WTC11 (cell line): ENCODE measurements around the gene SOX18. TPM values are rescaled to one million over a fixed set of nuclear protein-coding genes. Genes with fewer than 3 reads are reported as not detected.

Source experiments
- ATAC-seq: fragments of 200-7000 bp; cut with Tn5 transposase; 2 replicates; pipeline ENCODE4 v1.10.0; 2021; ENCODE audit warnings: mild to moderate bottlenecking, moderate library complexity
- CTCF ChIA-PET: fragments of 300-600 bp; sonication (Branson Sonifier 250); formaldehyde crosslinking; loops from one replicate; lab custom pipeline; 2021; ENCODE audit warnings: antibody characterized with exemption; lab: Charles Lee
- POLR2A ChIA-PET: fragments of 350-600 bp; sonication (Branson Sonifier 250); formaldehyde crosslinking; loops from one replicate; lab custom pipeline; 2021; ENCODE audit warnings: antibody characterized with exemption; lab: Charles Lee
- DNase-seq: peaks from one replicate; pipeline ENCODE4 v3.0.0; 2021; ENCODE audit warnings: low spot score
- H3K27ac Mint-ChIP-seq: 2 replicates; pipeline ENCODE4 v1.8.0; 2021; ENCODE audit warnings: mixed read lengths
- H3K27me3 Mint-ChIP-seq: 2 replicates; pipeline ENCODE4 v1.8.0; 2021; ENCODE audit warnings: low read depth, mild to moderate bottlenecking, moderate library complexity, mixed read lengths
- H3K36me3 Mint-ChIP-seq: 2 replicates; pipeline ENCODE4 v1.8.0; 2021; ENCODE audit warnings: mixed read lengths
- H3K4me1 Mint-ChIP-seq: 2 replicates; pipeline ENCODE4 v1.8.0; 2022; ENCODE audit warnings: mixed read lengths
- H3K4me3 Mint-ChIP-seq: 2 replicates; pipeline ENCODE4 v1.8.0; 2021; ENCODE audit warnings: mild to moderate bottlenecking, moderate library complexity, mixed read lengths
- H3K9me3 Mint-ChIP-seq: 2 replicates; pipeline ENCODE4 v1.8.0; 2021; ENCODE audit warnings: mixed read lengths
- ATF1 ChIP-seq: sonication (generic); formaldehyde crosslinking; IDR thresholded peaks from 2 replicates; pipeline ENCODE4 v1.8.1; 2023; ENCODE audit warnings: mild to moderate bottlenecking, moderate library complexity, missing genetic modification reagents
- ELF4 ChIP-seq: sonication (generic); formaldehyde crosslinking; IDR thresholded peaks from 2 replicates; pipeline ENCODE4 v1.8.1; 2022; ENCODE audit warnings: low read depth, mild to moderate bottlenecking, moderate library complexity, missing genetic modification reagents
- GRHL2 ChIP-seq: fragments of 250-450 bp; sonication (Bioruptor Pico); IDR thresholded peaks from 2 replicates; pipeline ENCODE4 v1.8.0; 2022; ENCODE audit warnings: mild to moderate bottlenecking, moderate library complexity; ENCODE audit not compliant: insufficient replicate concordance, severe bottlenecking
- JAZF1 ChIP-seq: fragments of 250-450 bp; sonication (Bioruptor Pico); IDR thresholded peaks from 2 replicates; pipeline ENCODE4 v1.9.0; 2021; ENCODE audit warnings: moderate library complexity, mild to moderate bottlenecking, inconsistent platforms
- NFE2L1 ChIP-seq: sonication (generic); formaldehyde crosslinking; IDR thresholded peaks from 2 replicates; pipeline ENCODE4 v1.8.1; 2023; ENCODE audit warnings: missing genetic modification reagents
- SMAD3 ChIP-seq: sonication (generic); formaldehyde crosslinking; IDR thresholded peaks from 2 replicates; pipeline ENCODE4 v1.8.0; 2022; ENCODE audit warnings: missing genetic modification reagents, mild to moderate bottlenecking, borderline replicate concordance
- SMAD4 ChIP-seq: sonication (generic); formaldehyde crosslinking; IDR thresholded peaks from 2 replicates; pipeline ENCODE4 v1.8.0; 2022; ENCODE audit warnings: mild to moderate bottlenecking, missing genetic modification reagents
- SP1 ChIP-seq: sonication (generic); formaldehyde crosslinking; conservative IDR thresholded peaks from 2 replicates; pipeline ENCODE4 v1.8.1; 2022; ENCODE audit warnings: missing genetic modification reagents
- ZNF263 ChIP-seq: sonication (generic); formaldehyde crosslinking; IDR thresholded peaks from 2 replicates; pipeline ENCODE4 v1.8.1; 2022; ENCODE audit warnings: low read depth, mild to moderate bottlenecking, moderate library complexity, missing genetic modification reagents
- ZNF423 ChIP-seq: fragments of 250-450 bp; sonication (Bioruptor Pico); IDR thresholded peaks from 2 replicates; pipeline ENCODE4 v2.1.2; 2022; ENCODE audit warnings: mild to moderate bottlenecking, moderate library complexity
- total RNA-seq: library from RNA; stranded (reverse); gene quantifications from 3 replicates; pipeline ENCODE4 v1.2.3, GENCODE V29; 2021
- TF ChIP-seq, protein P1 (sequence below): sonication (generic); formaldehyde crosslinking; IDR thresholded peaks from 2 replicates; pipeline ENCODE4 v1.8.1; 2023; ENCODE audit warnings: mild to moderate bottlenecking, moderate library complexity, missing genetic modification reagents
- TF ChIP-seq, protein P2 (sequence below): fragments of 250-450 bp; sonication (Bioruptor Pico); conservative IDR thresholded peaks from 2 replicates; pipeline ENCODE4 v1.9.0; 2021; ENCODE audit warnings: mild to moderate bottlenecking
- TF ChIP-seq, protein P3 (sequence below): fragments of 250-450 bp; sonication (Bioruptor Pico); IDR thresholded peaks from 2 replicates; pipeline ENCODE4 v2.1.2; 2022; ENCODE audit warnings: mild to moderate bottlenecking, moderate library complexity
- TF ChIP-seq, protein P4 (sequence below): sonication (generic); formaldehyde crosslinking; IDR thresholded peaks from 2 replicates; pipeline ENCODE4 v1.8.0; 2022; ENCODE audit warnings: mild to moderate bottlenecking, missing genetic modification reagents
- TF ChIP-seq, protein P5 (sequence below): sonication (generic); formaldehyde crosslinking; IDR thresholded peaks from 2 replicates; pipeline ENCODE4 v1.8.0; 2022; ENCODE audit warnings: mild to moderate bottlenecking, missing genetic modification reagents
- TF ChIP-seq, protein P6 (sequence below): fragments of 200-600 bp; IDR thresholded peaks from 2 replicates; pipeline ENCODE4 v1.8.0; 2022; ENCODE audit warnings: antibody characterized with exemption
- TF ChIP-seq, protein P7 (sequence below): sonication (generic); formaldehyde crosslinking; IDR thresholded peaks from 2 replicates; pipeline ENCODE4 v1.8.1; 2023; ENCODE audit warnings: mild to moderate bottlenecking, missing genetic modification reagents, borderline replicate concordance

Gene SOX18
- total RNA-seq, 1 experiment from 2014 or later, result 0.81 TPM

DNA sequence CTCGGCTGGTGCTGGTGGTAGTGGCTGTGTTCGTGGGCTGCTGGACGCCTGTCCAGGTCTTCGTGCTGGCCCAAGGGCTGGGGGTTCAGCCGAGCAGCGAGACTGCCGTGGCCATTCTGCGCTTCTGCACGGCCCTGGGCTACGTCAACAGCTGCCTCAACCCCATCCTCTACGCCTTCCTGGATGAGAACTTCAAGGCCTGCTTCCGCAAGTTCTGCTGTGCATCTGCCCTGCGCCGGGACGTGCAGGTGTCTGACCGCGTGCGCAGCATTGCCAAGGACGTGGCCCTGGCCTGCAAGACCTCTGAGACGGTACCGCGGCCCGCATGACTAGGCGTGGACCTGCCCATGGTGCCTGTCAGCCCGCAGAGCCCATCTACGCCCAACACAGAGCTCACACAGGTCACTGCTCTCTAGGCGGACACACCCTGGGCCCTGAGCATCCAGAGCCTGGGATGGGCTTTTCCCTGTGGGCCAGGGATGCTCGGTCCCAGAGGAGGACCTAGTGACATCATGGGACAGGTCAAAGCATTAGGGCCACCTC, 49.1 kb upstream of the SOX18 start:
- POLR2A ChIA-PET, result no interaction called here
- DNase-seq (no peak), ATAC-seq (no peak)
- 0 out of 2 replicates have a peak, but pooled peaks cover under 1% of the 10 kb centered on the region for H3K4me1 Mint-ChIP-seq
- TF ChIP-seq ZNF423 (CRISPR knock-in tag) (no peak), JAZF1 (CRISPR knock-in tag) (no peak), NFE2L1 (CRISPR knock-in tag) (no peak), ELF4 (CRISPR knock-in tag) (no peak), SP1 (CRISPR knock-in tag) (no peak), SMAD3 (no peak), GRHL2 (CRISPR knock-in tag) (no peak), ATF1 (CRISPR knock-in tag) (no peak), SMAD4 (CRISPR knock-in tag) (no peak), ZNF263 (no peak)
- TF ChIP-seq, protein P1, sequence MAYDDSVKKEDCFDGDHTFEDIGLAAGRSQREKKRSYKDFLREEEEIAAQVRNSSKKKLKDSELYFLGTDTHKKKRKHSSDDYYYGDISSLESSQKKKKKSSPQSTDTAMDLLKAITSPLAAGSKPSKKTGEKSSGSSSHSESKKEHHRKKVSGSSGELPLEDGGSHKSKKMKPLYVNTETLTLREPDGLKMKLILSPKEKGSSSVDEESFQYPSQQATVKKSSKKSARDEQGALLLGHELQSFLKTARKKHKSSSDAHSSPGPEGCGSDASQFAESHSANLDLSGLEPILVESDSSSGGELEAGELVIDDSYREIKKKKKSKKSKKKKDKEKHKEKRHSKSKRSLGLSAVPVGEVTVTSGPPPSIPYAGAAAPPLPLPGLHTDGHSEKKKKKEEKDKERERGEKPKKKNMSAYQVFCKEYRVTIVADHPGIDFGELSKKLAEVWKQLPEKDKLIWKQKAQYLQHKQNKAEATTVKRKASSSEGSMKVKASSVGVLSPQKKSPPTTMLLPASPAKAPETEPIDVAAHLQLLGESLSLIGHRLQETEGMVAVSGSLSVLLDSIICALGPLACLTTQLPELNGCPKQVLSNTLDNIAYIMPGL (CRISPR knock-in tag), result no peak
- TF ChIP-seq, protein P2, sequence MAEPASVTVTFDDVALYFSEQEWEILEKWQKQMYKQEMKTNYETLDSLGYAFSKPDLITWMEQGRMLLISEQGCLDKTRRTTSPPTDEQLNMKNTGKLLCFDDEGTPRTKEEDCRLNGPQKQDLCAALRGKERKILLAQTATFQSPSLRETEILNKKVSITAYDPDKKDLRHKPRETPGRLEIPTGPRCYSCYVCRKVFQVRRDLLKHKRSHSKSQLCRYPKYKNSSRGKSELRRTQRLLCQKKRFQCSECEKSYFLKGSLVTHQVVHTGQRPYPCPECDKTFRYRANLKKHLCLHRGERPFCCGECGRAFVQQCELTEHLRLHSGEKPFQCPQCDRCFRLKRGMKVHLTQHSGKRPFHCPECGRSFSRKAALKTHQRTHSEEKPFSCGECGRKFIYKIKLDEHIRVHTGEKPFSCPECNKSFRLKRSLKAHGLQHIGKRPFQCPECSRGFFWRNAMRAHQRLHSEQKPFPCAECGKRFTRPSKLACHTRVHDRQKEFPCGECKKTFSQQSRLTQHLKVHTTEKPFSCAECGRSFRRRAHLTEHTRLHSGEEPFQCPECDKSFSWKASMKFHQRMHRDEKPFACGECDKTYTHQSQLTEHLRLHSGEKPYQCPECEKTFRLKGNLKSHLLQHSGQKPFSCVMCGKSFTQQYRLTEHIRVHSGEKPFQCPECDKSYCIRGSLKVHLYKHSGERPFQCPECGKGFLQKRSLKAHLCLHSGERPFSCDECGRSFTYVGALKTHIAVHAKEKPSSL (CRISPR knock-in tag), result no peak
- TF ChIP-seq, protein P3, sequence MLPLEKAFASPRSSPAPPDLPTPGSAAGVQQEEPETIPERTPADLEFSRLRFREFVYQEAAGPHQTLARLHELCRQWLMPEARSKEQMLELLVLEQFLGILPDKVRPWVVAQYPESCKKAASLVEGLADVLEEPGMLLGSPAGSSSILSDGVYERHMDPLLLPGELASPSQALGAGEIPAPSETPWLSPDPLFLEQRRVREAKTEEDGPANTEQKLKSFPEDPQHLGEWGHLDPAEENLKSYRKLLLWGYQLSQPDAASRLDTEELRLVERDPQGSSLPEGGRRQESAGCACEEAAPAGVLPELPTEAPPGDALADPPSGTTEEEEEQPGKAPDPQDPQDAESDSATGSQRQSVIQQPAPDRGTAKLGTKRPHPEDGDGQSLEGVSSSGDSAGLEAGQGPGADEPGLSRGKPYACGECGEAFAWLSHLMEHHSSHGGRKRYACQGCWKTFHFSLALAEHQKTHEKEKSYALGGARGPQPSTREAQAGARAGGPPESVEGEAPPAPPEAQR (CRISPR knock-in tag), result no peak
- TF ChIP-seq, protein P4, sequence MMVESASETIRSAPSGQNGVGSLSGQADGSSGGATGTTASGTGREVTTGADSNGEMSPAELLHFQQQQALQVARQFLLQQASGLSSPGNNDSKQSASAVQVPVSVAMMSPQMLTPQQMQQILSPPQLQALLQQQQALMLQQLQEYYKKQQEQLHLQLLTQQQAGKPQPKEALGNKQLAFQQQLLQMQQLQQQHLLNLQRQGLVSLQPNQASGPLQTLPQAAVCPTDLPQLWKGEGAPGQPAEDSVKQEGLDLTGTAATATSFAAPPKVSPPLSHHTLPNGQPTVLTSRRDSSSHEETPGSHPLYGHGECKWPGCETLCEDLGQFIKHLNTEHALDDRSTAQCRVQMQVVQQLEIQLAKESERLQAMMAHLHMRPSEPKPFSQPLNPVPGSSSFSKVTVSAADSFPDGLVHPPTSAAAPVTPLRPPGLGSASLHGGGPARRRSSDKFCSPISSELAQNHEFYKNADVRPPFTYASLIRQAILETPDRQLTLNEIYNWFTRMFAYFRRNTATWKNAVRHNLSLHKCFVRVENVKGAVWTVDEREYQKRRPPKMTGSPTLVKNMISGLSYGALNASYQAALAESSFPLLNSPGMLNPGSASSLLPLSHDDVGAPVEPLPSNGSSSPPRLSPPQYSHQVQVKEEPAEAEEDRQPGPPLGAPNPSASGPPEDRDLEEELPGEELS (CRISPR knock-in tag), result no peak
- TF ChIP-seq, protein P5, sequence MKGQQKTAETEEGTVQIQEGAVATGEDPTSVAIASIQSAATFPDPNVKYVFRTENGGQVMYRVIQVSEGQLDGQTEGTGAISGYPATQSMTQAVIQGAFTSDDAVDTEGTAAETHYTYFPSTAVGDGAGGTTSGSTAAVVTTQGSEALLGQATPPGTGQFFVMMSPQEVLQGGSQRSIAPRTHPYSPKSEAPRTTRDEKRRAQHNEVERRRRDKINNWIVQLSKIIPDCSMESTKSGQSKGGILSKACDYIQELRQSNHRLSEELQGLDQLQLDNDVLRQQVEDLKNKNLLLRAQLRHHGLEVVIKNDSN, result no peak
- TF ChIP-seq, protein P6, sequence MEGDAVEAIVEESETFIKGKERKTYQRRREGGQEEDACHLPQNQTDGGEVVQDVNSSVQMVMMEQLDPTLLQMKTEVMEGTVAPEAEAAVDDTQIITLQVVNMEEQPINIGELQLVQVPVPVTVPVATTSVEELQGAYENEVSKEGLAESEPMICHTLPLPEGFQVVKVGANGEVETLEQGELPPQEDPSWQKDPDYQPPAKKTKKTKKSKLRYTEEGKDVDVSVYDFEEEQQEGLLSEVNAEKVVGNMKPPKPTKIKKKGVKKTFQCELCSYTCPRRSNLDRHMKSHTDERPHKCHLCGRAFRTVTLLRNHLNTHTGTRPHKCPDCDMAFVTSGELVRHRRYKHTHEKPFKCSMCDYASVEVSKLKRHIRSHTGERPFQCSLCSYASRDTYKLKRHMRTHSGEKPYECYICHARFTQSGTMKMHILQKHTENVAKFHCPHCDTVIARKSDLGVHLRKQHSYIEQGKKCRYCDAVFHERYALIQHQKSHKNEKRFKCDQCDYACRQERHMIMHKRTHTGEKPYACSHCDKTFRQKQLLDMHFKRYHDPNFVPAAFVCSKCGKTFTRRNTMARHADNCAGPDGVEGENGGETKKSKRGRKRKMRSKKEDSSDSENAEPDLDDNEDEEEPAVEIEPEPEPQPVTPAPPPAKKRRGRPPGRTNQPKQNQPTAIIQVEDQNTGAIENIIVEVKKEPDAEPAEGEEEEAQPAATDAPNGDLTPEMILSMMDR, result no peak
- TF ChIP-seq, protein P7, sequence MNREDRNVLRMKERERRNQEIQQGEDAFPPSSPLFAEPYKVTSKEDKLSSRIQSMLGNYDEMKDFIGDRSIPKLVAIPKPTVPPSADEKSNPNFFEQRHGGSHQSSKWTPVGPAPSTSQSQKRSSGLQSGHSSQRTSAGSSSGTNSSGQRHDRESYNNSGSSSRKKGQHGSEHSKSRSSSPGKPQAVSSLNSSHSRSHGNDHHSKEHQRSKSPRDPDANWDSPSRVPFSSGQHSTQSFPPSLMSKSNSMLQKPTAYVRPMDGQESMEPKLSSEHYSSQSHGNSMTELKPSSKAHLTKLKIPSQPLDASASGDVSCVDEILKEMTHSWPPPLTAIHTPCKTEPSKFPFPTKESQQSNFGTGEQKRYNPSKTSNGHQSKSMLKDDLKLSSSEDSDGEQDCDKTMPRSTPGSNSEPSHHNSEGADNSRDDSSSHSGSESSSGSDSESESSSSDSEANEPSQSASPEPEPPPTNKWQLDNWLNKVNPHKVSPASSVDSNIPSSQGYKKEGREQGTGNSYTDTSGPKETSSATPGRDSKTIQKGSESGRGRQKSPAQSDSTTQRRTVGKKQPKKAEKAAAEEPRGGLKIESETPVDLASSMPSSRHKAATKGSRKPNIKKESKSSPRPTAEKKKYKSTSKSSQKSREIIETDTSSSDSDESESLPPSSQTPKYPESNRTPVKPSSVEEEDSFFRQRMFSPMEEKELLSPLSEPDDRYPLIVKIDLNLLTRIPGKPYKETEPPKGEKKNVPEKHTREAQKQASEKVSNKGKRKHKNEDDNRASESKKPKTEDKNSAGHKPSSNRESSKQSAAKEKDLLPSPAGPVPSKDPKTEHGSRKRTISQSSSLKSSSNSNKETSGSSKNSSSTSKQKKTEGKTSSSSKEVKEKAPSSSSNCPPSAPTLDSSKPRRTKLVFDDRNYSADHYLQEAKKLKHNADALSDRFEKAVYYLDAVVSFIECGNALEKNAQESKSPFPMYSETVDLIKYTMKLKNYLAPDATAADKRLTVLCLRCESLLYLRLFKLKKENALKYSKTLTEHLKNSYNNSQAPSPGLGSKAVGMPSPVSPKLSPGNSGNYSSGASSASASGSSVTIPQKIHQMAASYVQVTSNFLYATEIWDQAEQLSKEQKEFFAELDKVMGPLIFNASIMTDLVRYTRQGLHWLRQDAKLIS (CRISPR knock-in tag), result no peak
- H3K27ac Mint-ChIP-seq, result no peak overlapping the region
- H3K9me3 Mint-ChIP-seq, result peaks cover 13% of the 10 kb centered on the region
- H3K27me3 Mint-ChIP-seq, result peaks cover 16% of the 10 kb centered on the region
- peaks cover 6% of the 10 kb centered on the region for H3K36me3 Mint-ChIP-seq
- no peak overlapping the region for H3K4me3 Mint-ChIP-seq
- CTCF ChIA-PET, result interaction anchor here (0.9 to 4.7 kb wide), 3 partner anchors 14 to 59 kb away, joined by 3 to 77 read pairs (median 75); partner anchors contain the start of gene LKAAEAR1
